ENCODE data around the gene WWP2. TPM values are rescaled to one million over a fixed set of nuclear protein-coding genes. Genes with fewer than 3 reads are reported as not detected.

Gene WWP2
- total RNA-seq, 1 experiment from 2014 or later, result 47.5 TPM

GRCh38 chr16:69769404-69769803 lies 7.3 kb downstream of the WWP2 start:
- no peak for DNase-seq
- H3K36me3 Mint-ChIP-seq (ENCODE audit: insufficient read depth, unreplicated experiment), result peaks cover 5% of the 10 kb centered on the region
- no peak overlapping the region for H3K27ac Mint-ChIP-seq (ENCODE audit: unreplicated experiment)
- H3K4me1 Mint-ChIP-seq (ENCODE audit: low read depth, unreplicated experiment), result peaks cover 11% of the 10 kb centered on the region
- no peak for TF ChIP-seq CTCF (IDR thresholded peaks at IDR 0.05; ENCODE audit: unreplicated experiment)
- intact Hi-C loops (cut with micrococcal nuclease; ENCODE audit: unreplicated experiment), result no loop called here
- no TSS peak for BruUV-seq (replicated peaks)
- CTCF ChIA-PET, result interaction anchor here (0.6 to 0.8 kb wide), 2 partner anchors 24 to 498 kb away, joined by 3 read pairs; no protein-coding TSS in a partner anchor
- H3K27me3 Mint-ChIP-seq (ENCODE audit: unreplicated experiment), result no peaks in the 10 kb centered on the region
- no peak overlapping the region for H3K4me3 Mint-ChIP-seq (ENCODE audit: low read depth, unreplicated experiment)
- no peaks in the 10 kb centered on the region for H3K9me3 Mint-ChIP-seq (ENCODE audit: low read depth, unreplicated experiment)

- Mint-ChIP-seq H3K9me3 (ENCODE audit: low read depth, unreplicated experiment) (peaks cover 6% of the 10 kb centered on the region), H3K4me3 (ENCODE audit: low read depth, unreplicated experiment) (no peak overlapping the region)
Measured at GRCh38 chr16:69771651-69771967, 9.5 kb downstream of the WWP2 start.

GRCh38 chr16:69773260-69773947 lies 11.3 kb downstream of the WWP2 start:
- CTCF ChIA-PET, result no interaction called here
- H3K27me3 Mint-ChIP-seq (ENCODE audit: unreplicated experiment), result no peaks in the 10 kb centered on the region
- TF ChIP-seq CTCF (IDR thresholded peaks at IDR 0.05; ENCODE audit: unreplicated experiment), result no peak
- peaks cover 6% of the 10 kb centered on the region for H3K9me3 Mint-ChIP-seq (ENCODE audit: low read depth, unreplicated experiment)
- no peak overlapping the region for H3K27ac Mint-ChIP-seq (ENCODE audit: unreplicated experiment)
- no peaks in the 10 kb centered on the region for H3K36me3 Mint-ChIP-seq (ENCODE audit: insufficient read depth, unreplicated experiment)
- DNase-seq, result no peak
- peaks cover 11% of the 10 kb centered on the region for H3K4me1 Mint-ChIP-seq (ENCODE audit: low read depth, unreplicated experiment)
- no peak overlapping the region for H3K4me3 Mint-ChIP-seq (ENCODE audit: low read depth, unreplicated experiment)
- BruUV-seq (replicated peaks), result no TSS peak
- intact Hi-C loops (cut with micrococcal nuclease; ENCODE audit: unreplicated experiment), result no loop called here

More at GRCh38 chr16:69771651-69771967, 9.5 kb downstream of the WWP2 start:
- intact Hi-C loops (cut with micrococcal nuclease; ENCODE audit: unreplicated experiment), result no loop called here
- no peak for DNase-seq
- Mint-ChIP-seq H3K4me1 (ENCODE audit: low read depth, unreplicated experiment) (peaks cover 11% of the 10 kb centered on the region), H3K36me3 (ENCODE audit: insufficient read depth, unreplicated experiment) (peaks cover 1% of the 10 kb centered on the region), H3K27me3 (ENCODE audit: unreplicated experiment) (no peaks in the 10 kb centered on the region), H3K27ac (ENCODE audit: unreplicated experiment) (no peak overlapping the region)
- CTCF ChIA-PET, result no interaction called here
- BruUV-seq (replicated peaks), result no TSS peak
- TF ChIP-seq CTCF (IDR thresholded peaks at IDR 0.05; ENCODE audit: unreplicated experiment), result no peak

- TF ChIP-seq CTCF (IDR thresholded peaks at IDR 0.05; ENCODE audit: unreplicated experiment), result no peak
- H3K27me3 Mint-ChIP-seq (ENCODE audit: unreplicated experiment), result no peaks in the 10 kb centered on the region
- intact Hi-C loops (cut with micrococcal nuclease; ENCODE audit: unreplicated experiment), result no loop called here
- peaks cover 11% of the 10 kb centered on the region for H3K4me1 Mint-ChIP-seq (ENCODE audit: low read depth, unreplicated experiment)
- no peak overlapping the region for H3K4me3 Mint-ChIP-seq (ENCODE audit: low read depth, unreplicated experiment)
- peaks cover 6% of the 10 kb centered on the region for H3K9me3 Mint-ChIP-seq (ENCODE audit: low read depth, unreplicated experiment)
- no peaks in the 10 kb centered on the region for H3K36me3 Mint-ChIP-seq (ENCODE audit: insufficient read depth, unreplicated experiment)
- no TSS peak for BruUV-seq (replicated peaks)
- DNase-seq, result no peak
- no peak overlapping the region for H3K27ac Mint-ChIP-seq (ENCODE audit: unreplicated experiment)
- CTCF ChIA-PET, result no interaction called here
Measured at GRCh38 chr16:69775563-69775962, 13.4 kb downstream of the WWP2 start.

All from Calu3 (cell line).